GM19328 (cell line): ENCODE data around the gene RDH13.
"Not testable (repeated sequence)": the region's sequence is repeated elsewhere in the genome, so short reads cannot be mapped to it uniquely, and the experiment has no call there.

Source experiments
- ATAC-seq: cut with Tn5 transposase; IDR thresholded peaks from one replicate; pipeline ENCODE4 v1.9.1; 2021; ENCODE audit warnings: mild to moderate bottlenecking, moderate library complexity; ENCODE audit not compliant: unreplicated experiment

The RDH13 gene

DNA sequence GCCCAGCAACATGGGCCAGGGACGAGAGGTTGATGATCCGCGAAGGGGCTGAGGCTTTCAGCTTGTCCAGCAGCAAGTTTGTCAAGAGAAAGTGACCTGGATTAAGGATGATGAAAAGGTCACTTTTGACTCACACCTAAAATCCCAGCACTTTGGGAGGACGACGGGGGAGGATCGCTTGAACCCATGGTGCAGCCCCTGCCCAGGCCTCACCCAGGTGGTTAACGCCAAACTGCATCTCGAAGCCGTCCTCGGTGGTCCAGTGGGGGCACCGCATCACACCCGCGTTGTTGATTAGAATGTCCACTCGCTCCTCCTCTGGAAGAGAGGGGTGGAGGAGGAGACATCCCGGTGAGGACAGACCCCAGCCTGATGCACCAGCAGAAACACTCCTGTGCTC lies 14.5 kb downstream of the RDH13 start:
- ATAC-seq: no peak

DNA sequence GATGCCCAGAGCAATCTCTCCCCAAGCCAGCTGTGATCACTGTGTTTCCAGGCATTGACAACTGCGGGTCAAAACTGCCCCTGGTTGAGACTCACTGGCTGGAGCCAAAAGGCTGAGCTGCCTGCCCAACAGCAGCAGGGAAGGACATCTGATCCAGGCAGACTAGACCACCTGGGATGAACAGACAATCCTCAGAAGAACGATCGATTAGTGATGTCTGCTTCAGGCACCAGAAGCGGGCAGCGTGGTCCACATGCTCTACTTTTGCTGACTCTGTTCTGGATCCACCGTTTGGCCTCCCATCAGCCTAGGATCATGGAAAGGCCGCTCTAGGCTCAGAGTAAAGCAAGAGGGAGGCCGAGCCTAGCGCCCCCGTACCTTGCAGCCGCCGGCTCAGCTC lies 15.0 kb downstream of the RDH13 start:
- ATAC-seq: no peak

DNA sequence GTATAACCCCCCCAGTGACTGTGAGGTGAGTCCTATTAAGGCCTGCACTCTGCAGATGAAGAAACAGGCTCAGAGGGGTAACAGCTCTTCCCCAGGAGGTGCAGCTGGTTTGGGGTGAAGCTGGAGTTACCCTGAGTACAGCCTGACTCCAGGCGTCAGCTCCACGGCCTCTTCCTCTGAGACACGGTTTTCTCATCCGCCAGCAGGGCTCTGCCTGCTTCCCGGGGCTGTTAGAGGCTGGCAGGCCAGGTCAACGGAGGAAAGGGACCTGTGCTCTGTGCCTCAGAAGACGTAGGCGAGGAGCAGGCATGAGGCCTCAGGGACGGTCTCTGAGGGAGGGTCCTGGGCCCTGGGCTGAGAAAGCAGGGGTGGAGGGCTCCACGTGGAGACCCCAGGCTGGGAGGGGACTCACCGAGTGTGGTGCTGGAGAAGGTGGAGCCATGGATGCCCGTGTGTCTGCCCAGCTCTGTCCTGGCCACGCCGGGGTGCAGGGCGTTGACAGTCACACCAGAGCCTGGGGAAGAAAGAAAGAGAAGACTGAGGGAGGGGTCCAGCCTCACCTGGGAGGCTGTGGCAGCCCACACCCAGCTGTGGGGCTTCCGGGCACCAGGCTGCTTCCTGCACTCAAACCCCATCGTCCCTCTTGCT lies 15.8 kb downstream of the RDH13 start:
- ATAC-seq: no peak

DNA sequence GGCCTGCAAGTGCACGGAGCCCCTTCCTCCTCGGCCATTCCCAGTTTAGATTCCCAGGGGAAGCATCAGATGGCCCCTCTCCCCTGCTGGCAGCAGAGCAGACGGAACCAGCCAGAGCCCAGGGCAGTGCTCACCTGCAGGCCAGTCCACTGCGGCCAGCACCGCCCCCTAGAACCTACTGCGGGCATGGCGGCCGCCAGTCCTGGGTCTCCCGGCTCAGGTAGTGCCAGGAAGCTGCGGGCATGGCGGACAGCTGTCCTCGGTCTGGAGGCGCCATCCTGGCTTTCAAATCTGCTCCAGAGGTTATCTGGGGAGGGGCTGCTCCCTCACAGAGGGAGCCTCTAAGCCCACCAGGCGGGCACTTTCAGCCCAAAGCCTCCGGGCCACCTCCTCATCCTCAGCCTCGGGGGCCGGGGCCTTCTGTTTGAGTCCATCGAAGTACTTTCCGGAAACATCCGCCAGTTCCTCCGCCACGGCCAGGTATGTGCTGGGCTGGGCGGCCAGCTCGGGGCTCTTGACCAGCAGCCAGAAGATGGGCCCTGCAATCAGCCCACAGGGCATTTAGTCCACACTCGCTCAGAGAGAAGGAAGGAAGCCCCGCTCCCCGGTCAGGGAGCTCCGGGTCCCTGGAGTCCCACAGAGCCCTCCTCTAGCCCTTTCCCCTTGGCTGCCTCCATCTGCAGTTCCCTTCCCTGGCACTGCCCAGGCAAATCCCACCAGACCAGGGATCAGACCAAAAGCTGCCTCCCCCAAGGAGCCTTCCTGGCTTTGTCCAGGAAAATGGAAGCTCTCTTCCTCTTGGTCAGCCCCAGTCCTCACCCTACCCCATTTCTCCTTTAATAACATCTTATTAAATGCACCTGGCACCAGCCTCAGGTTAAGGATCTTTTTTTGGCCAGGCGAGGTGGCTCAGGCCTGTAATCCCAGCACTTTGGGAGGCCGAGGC lies 17.9 kb downstream of the RDH13 start:
- no peak for ATAC-seq

DNA sequence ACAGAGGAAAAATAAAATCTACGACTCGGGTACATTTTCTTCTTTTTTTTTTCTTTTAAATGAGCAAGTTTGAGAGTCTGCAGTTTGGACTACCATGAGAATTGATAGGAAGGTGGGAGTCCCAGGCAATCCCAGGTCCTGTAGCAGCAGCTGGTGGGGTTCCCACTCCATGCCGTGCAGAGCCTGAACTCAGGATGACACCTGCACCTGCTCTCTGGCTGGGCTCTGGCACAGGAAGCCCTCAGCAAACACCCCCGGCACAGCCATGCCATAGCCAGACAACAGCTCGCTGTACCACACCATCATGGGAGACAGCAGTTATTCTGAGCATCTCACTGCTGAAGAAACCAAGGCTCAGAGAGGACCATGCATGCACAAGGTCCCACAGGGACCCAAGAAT lies 18.7 kb downstream of the RDH13 start:
- ATAC-seq: no peak

DNA sequence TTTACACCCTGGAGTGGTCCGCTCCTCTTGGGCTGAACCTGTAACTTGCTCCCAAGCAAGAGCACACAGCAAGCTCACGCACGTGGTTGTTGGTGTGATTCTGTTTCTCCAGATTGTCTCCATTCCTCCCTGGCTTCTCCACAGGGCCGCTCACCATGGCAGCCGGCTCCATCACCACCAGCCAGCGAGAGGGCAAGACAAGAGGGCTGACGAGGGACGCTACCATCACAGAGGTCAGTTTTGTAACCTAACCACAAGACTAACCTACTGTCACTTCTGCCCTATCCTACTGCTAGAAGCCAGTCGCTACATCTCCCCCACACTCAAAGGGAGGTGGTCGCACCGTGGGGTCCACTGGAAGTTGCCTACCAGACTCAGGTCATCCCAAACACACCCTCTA lies 20.3 kb downstream of the RDH13 start:
- ATAC-seq: no peak

DNA sequence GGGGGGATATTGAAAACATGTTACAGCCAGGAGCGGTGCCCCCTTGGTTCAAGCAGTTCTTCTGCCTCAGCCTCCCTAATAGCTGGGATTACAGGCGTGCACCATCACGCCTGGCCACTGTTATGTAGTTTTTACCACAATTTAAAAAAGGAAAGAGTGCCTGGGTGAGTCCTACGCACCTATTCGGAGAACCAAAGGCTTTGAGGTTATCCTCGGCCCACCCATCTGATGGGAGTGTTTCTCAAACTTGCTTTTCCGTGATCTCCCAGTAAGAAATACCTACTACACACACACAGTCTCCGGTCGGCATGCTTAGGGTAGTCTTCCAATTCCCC lies 20.6 kb downstream of the RDH13 start:
- ATAC-seq: no peak

DNA sequence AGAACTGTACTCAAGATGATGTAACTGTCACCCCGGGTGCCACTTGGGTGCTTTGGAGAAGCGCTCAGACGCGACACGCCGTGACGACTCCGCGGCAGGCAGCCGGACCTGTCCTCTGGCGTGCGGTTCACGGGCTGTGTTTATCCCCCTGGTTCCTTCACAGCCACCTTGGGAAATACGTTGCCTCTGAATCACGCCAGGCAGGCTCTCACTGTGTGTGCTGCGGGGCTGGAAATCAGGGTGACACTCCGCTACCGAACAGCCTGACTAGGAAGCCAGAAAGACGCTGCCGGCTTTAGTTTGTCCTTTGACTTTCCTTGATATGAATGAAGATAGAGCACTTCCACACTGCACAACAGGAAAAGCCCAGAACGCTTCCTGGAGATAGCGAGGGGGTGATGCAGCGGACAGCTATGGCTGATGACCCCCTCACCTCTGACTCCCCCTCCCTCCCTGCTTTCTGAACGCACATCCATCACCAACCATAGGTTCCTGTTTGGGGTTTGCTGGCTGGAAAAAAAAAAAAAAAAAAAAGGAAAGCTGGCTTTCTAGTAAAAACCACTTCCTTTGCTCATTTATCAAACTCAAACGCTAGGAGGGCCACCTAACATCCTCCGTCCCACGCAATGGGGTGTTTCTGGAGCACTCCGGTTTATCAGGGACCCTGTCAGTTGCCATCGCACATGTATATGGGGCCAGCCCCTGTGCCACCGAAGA lies 21.2 kb downstream of the RDH13 start:
- ATAC-seq: no peak

DNA sequence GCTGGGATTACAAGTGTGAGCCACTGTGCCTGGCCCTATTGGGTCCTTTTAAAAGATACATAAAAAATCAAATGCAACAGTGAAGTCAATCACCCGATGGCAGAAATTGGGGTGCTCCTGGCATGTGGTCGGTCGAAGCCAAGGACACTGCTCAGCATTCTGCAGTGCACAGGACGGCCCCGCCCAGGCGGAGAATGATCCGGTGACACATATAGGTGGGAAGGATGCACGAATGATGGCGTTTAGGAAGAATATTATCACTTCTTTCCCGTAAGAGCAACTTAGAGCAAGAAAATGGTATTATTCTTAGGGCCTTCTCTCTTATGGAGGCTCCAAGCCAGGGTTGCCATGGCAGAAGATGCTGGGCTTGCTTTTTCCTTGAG lies 21.7 kb downstream of the RDH13 start:
- ATAC-seq: no peak

DNA sequence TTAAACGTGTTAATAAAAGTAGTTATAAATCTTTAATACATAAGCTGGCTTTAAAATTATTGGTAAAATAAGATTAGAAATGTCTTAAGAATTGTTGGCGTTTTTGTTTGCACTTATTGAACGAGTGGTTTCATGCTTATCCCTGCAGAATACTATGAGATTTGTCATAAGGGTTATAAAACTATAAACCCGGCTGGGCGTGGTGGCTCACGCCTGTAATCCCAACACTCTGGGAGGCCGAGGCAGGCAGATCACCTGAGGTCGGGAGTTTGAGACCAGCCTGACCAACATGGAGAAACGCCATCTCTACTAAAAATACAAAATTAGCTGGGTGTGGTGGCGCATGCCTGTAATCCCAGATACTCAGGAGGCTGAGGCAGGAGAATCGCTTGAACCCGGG lies 22.3 kb downstream of the RDH13 start:
- ATAC-seq: not testable (repeated sequence)

DNA sequence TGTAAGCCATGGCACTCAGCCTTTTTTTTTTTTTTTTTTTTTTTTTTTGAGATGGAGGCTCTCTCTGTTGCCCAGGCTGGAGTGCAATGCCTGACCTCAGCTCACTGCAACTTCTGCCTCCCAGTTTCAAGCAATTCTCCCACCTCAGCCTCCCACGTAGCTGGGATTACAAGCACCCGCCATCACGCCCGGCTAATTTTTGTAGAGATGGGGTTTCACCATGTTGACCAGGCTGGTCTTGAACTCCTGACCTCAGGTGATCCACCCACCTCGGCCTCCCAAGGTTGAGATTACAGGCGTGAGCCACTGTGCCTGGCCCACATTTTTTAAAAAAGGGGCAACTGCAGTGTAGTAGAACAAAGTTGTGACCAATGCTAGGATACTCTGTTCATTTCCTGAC lies 25.3 kb downstream of the RDH13 start:
- not testable (repeated sequence) for ATAC-seq

DNA sequence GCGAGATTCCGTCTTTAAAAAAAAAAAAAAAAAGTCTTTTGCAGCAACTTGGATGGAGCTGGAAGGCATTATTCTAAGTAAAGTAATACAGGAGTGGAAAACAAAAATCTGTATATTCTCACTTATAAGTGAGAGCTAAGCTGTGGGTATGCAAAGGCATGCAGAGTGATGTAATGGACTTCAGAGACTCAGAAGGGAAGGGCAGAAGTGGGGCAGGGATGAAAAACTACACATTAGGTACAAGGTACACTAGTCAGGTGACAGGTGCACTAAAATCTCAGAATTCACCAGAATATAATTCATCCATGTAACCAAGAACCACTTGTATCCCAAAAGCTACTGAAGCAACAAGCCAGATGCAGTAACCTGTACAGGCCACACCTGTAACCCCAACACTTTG lies 26.9 kb downstream of the RDH13 start:
- ATAC-seq: no peak

DNA sequence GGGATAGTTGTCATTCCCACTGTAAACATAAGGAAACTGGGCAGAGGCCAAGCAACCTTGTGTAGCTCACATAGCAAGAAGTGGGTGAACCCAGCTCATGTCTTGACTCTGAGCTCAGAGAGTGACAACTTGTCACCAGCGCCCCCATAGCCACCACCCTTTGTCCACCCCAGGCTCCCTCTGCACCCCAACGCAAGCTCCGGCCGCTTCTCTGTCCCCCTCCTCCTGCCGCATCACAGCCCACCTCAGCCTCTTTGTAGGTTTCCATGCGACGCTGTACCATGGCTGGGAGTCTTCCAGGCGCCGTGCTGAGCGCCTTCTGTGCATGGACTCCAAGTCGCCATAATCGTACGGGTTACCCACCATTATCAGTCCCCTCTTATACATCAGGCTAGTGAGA lies 28.2 kb downstream of the RDH13 start:
- no peak for ATAC-seq

DNA sequence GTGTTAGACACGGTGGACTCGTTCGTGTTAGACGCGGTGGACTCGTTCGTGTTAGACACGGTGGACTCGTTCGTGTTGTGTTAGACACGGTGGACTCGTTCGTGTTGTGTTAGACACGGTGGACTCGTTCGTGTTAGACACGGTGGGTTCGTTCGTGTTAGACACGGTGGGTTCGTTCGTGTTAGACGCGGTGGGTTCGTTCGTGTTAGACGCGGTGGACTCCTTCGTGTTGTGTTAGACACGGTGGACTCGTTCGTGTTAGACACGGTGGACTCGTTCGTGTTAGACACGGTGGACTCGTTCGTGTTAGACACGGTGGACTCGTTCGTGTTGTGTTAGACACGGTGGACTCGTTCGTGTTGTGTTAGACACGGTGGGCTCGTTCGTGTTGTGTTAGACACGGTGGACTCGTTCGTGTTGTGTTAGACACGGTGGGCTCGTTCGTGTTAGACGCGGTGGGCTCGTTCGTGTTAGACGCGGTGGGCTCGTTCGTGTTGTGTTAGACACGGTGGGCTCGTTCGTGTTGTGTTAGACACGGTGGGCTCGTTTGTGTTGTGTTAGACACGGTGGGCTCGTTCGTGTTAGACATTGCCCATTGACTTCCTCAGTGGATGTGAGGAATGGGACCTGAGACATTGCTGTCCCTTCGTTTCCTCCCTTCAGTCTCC lies 29.8 kb downstream of the RDH13 start:
- ATAC-seq: not testable (repeated sequence)

DNA sequence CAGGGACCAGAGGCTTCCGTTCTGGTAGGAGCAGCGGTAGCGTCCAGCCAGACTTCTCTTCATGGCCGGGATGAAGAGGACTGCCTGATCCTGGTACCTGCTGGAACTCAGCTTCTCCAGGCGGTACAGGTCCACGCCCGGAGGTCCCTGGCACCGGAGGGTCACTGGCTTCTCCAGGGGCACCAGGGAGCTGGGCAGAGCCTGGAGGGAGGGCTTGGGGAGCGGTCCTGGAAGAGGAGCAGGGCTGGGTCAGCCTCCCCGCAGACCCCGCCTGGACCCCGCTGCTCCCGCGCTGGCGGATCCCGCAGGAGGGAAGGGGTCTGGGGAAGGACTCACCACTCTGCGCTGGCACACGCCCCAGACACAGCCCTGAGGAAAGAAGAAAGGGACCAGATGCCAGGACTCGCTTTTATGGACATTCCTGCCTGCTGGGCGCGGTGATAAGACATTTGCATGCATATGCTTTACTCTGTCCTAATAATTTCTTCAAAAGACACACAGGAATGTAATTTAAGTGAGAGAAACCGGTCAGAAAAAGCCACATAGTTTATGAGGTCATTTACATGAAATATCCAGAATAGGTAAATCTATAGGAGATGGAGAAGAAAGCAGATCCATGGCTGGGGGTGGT lies 30.7 kb downstream of the RDH13 start:
- no peak for ATAC-seq

DNA sequence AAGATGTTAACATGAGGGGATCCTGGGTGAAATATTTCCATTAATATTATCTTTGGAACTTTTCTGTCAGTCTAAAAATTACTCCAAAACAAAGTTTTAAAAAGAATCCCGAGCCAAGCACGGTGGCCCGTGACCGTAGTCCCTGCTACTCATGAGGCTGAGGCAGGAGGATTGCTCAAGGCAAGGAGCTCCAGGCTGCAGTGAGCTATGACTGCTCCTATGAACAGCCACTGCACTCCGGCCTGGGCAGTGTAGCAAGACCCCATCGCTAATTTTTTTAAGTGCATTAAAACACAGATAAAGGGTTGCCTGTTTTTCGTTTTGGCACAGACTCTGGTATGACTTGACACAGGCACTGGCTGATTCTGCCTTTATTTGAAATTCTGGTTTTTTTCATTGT lies 31.8 kb downstream of the RDH13 start:
- no peak for ATAC-seq

DNA sequence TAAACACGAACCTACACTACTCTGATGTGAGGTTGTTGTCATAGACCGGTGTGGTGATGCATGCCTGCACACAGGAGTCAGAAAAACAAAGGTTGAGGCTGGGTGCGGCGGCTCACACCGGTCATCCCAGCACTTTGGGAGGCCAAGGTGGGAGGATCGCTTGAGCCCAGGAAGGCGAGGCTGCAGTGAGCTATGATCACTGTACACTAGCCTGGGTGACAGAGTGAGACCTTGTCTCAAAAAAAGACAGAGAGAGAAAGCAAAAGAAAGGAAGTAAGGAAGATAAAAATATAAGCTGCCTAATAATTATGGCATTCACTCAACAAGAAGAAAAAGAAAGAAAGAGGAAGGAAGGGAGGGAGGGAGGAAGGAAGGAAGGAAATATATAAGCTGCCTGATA lies 34.2 kb downstream of the RDH13 start:
- no peak for ATAC-seq

DNA sequence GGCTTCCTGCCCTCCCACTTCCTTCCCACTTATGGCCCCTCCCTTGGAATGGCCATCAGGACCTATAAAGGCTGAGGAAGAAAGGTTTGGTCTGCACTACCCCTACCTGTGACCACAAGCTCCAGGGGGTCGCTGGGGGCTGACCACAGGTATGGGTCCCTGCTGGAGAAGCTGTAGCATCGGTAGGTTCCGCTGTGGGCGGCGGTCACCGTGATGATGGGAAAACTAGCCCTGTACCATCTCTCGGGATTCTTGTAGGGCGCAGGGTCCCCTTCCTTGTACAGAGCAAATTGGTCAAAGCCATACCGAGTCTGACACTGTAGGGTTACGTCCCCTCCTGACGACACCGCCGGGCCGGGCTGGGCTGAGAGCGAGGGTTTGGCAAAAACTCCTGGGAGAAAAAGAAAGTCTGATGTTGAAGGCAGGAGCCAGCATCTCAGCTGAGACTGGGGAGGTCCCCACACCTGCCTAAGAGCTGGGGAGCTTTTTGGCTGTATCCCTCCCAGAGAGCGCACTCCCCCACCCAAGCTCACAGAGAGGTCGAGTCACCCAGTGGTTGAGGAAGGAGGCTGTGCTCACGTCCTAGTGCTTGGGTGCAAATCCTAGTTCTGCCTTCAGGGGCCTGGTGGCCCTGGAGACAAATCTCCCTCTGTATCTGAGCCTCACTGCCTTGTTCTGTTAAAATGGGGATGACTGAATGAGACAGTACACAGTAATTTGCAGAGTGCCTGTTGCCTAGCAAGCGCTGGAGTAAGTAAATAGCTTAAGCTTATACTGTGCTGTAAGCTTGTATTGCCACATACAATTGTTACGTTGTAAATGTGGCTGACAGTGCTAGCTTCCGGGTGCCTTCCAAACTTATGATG lies 35.2 kb downstream of the RDH13 start:
- no peak for ATAC-seq

DNA sequence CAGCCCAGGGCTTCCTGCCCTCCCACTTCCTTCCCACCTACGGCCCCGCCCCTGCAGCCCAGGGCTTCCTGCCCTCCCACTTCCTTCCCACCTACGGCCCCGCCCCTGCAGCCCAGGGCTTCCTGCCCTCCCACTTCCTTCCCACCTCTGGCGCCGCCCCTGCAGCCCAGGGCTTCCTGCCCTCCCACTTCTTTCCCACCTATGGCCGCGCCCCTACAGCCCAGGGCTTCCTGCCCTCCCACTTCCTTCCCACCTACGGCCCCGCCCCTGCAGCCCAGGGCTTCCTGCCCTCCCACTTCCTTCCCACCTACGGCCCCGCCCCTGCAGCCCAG lies 35.8 kb downstream of the RDH13 start:
- ATAC-seq: not testable (repeated sequence)

DNA sequence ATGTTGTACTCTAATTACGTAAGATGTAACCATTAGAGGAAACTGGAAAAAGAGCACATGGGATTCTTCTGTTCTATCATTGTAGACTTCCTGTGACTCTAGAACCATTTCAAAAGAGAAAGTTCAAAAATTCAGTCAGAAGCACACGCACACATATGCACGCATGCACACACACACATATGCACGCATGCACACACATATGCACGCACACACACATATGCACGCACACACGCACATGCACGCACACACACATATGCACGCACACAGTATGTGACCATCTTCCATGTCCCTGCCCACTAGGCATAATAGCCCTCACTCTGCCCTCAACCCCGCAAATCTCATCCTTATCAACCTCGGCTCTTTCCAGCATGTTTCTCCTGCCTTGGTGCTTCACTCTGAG lies 38.8 kb downstream of the RDH13 start:
- no peak for ATAC-seq
